ENCODE results near the gene GORASP2. TPM values are rescaled to one million over a fixed set of nuclear protein-coding genes. Genes with fewer than 3 reads are reported as not detected.

GORASP2 gene
- polyA plus RNA-seq, 1 donor (not counting 4 experiments of a cell fraction or from before 2014, with no cell fraction given), result 125 TPM

DNA sequence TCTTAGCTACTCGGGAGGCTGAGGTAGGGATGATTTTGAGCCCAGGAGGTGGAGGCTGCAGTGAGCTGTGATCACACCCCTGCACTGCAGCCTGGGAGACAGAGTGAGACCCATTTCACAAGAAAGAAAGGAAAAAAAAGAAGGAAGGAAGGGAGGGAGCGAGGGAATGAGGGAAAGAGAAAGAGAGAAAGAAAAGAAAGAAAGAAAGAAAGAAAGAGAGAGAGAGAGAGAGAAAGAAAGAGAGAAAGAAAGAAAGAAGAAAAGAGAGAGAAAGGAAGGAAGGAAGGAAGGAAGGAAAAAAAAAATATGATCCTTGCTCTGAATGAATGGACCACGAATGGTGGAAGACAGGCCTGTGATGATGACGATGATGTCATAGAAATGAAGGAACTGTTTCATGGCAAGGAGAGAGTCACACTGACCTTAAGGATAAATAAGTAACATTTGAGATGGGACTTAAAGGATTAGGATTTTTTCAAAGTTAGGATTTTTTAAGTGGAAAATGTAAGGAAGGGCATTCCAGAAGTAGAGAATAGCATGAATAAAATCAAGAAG, 2.2 kb upstream of the GORASP2 start:
- H4K20me1 ChIP-seq (ENCODE audit: control insufficient read depth, extremely low read depth, insufficient read depth, low read length), result no peaks in the 10 kb centered on the region

GRCh38 chr2:170928036-170928823, 823 bp upstream of the GORASP2 start:
- Histone ChIP-seq H3K4me2 (ENCODE audit: control insufficient read depth, extremely low read depth, insufficient read depth, low read depth, low read length) (peak overlapping the region; percentile 65), H3K27ac (ENCODE audit: control insufficient read depth, insufficient read depth, low read length) (peak overlapping the region; percentile 62), H4K20me1 (ENCODE audit: control insufficient read depth, extremely low read depth, insufficient read depth, low read length) (peaks cover 8% of the 10 kb centered on the region), H3K4me1 (ENCODE audit: control insufficient read depth, extremely low read depth, insufficient read depth, low read length) (peaks cover 13% of the 10 kb centered on the region), H3K9me3 (ENCODE audit: control insufficient read depth, low read depth, low read length) (peaks cover 3% of the 10 kb centered on the region), H3K9ac (ENCODE audit: control insufficient read depth, extremely low read depth, insufficient read depth, low read length) (peak overlapping the region; percentile 75), H3K79me2 (ENCODE audit: control insufficient read depth, insufficient read depth, low read length) (peaks cover 41% of the 10 kb centered on the region), H3K4me3 (ENCODE audit: control insufficient read depth in 2 of 3, extremely low read depth in 1 of 3, insufficient read depth in 2 of 3, low read depth in 1 of 3, low read length in 3 of 3) (peak overlapping the region; percentile 3 to 59 (median 55)), H3K36me3 (ENCODE audit: control insufficient read depth in 2 of 2, extremely low read depth in 1 of 2, insufficient read depth in 2 of 2, low read length in 2 of 2) (no peaks in the 10 kb centered on the region), H3K27me3 (ENCODE audit: control insufficient read depth, extremely low read depth, insufficient read depth, low read length) (no peaks in the 10 kb centered on the region), H3K9me1 (ENCODE audit: control insufficient read depth, extremely low read depth, insufficient read depth, low read length) (no peaks in the 10 kb centered on the region), H2AFZ (ENCODE audit: control insufficient read depth, low read length) (peak overlapping the region; percentile 85)
- no peak for DNase-seq (ENCODE audit: low read depth, low spot score)
- dilution Hi-C loops (cut with MboI; ENCODE audit: extremely low pct_ligation_motif_present, low sequenced_read_pairs), result no loop called here
- no peak for FAIRE-seq
- TF ChIP-seq EZH2 (IDR thresholded peaks at IDR 0.05; ENCODE audit: low read length), result no peak
- TF ChIP-seq, protein P1, sequence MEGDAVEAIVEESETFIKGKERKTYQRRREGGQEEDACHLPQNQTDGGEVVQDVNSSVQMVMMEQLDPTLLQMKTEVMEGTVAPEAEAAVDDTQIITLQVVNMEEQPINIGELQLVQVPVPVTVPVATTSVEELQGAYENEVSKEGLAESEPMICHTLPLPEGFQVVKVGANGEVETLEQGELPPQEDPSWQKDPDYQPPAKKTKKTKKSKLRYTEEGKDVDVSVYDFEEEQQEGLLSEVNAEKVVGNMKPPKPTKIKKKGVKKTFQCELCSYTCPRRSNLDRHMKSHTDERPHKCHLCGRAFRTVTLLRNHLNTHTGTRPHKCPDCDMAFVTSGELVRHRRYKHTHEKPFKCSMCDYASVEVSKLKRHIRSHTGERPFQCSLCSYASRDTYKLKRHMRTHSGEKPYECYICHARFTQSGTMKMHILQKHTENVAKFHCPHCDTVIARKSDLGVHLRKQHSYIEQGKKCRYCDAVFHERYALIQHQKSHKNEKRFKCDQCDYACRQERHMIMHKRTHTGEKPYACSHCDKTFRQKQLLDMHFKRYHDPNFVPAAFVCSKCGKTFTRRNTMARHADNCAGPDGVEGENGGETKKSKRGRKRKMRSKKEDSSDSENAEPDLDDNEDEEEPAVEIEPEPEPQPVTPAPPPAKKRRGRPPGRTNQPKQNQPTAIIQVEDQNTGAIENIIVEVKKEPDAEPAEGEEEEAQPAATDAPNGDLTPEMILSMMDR (optimal IDR thresholded peaks at IDR 0.05 in 1 of 3, IDR thresholded peaks at IDR 0.05 in 1 of 3, conservative IDR thresholded peaks at IDR 0.05 in 1 of 3; ENCODE audit: extremely low read depth in 1 of 3, insufficient read depth in 2 of 3, low read length in 3 of 3), result no peak

More for the DNA sequence above, 2.2 kb upstream of the GORASP2 start:
- Histone ChIP-seq H3K4me3 (ENCODE audit: control insufficient read depth in 2 of 3, extremely low read depth in 1 of 3, insufficient read depth in 2 of 3, low read depth in 1 of 3, low read length in 3 of 3) (no peak overlapping the region), H3K27me3 (ENCODE audit: control insufficient read depth, extremely low read depth, insufficient read depth, low read length) (no peaks in the 10 kb centered on the region), H3K9me1 (ENCODE audit: control insufficient read depth, extremely low read depth, insufficient read depth, low read length) (no peaks in the 10 kb centered on the region), H3K4me2 (ENCODE audit: control insufficient read depth, extremely low read depth, insufficient read depth, low read depth, low read length) (no peak overlapping the region), H3K36me3 (ENCODE audit: control insufficient read depth in 2 of 2, extremely low read depth in 1 of 2, insufficient read depth in 2 of 2, low read length in 2 of 2) (no peaks in the 10 kb centered on the region), H3K79me2 (ENCODE audit: control insufficient read depth, insufficient read depth, low read length) (peaks cover 27% of the 10 kb centered on the region), H2AFZ (ENCODE audit: control insufficient read depth, low read length) (no peak overlapping the region), H3K4me1 (ENCODE audit: control insufficient read depth, extremely low read depth, insufficient read depth, low read length) (peaks cover 10% of the 10 kb centered on the region), H3K9ac (ENCODE audit: control insufficient read depth, extremely low read depth, insufficient read depth, low read length) (no peak overlapping the region), H3K27ac (ENCODE audit: control insufficient read depth, insufficient read depth, low read length) (no peak overlapping the region), H3K9me3 (ENCODE audit: control insufficient read depth, low read depth, low read length) (peaks cover 3% of the 10 kb centered on the region)
- FAIRE-seq, result no peak
- dilution Hi-C loops (cut with MboI; ENCODE audit: extremely low pct_ligation_motif_present, low sequenced_read_pairs), result no loop called here
- TF ChIP-seq EZH2 (IDR thresholded peaks at IDR 0.05; ENCODE audit: low read length), result no peak
- TF ChIP-seq, protein P1 (optimal IDR thresholded peaks at IDR 0.05 in 1 of 3, IDR thresholded peaks at IDR 0.05 in 1 of 3, conservative IDR thresholded peaks at IDR 0.05 in 1 of 3; ENCODE audit: extremely low read depth in 1 of 3, insufficient read depth in 2 of 3, low read length in 3 of 3), result no peak
- no peak for DNase-seq (ENCODE audit: low read depth, low spot score)
